ENCODE results near the gene MN1.

The MN1 gene

GRCh38 chr22:27800250-27801201 is 1.0 kb downstream of the MN1 start:
- DNase-seq (ENCODE audit: low spot score), result no peak

DNA sequence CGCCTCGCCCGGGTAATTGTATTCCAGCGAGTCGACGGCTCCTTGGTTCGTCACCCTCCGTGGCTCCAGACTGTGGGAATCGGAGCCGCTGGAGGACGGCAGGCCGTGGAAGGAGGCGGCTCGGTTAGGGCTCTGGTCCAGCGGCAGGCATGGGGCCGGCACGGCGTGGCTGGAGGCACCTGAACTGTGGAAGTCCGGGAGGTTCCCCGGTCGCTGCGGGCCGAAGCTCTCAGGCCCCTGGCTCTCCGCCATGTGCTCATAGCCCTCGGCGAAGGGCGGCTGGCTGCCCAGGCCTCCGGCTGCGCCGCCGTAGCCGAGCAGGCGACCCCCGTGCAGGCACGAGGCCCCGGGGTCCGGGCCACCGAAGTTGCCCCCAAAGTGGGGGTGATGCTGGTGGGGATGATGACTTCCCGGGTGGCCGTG is 1.7 kb downstream of the MN1 start:
- no peak for DNase-seq (ENCODE audit: low spot score)

- DNase-seq (ENCODE audit: low spot score), result no peak
Measured at GRCh38 chr22:27799015-27799826, 2.3 kb downstream of the MN1 start.

DNA sequence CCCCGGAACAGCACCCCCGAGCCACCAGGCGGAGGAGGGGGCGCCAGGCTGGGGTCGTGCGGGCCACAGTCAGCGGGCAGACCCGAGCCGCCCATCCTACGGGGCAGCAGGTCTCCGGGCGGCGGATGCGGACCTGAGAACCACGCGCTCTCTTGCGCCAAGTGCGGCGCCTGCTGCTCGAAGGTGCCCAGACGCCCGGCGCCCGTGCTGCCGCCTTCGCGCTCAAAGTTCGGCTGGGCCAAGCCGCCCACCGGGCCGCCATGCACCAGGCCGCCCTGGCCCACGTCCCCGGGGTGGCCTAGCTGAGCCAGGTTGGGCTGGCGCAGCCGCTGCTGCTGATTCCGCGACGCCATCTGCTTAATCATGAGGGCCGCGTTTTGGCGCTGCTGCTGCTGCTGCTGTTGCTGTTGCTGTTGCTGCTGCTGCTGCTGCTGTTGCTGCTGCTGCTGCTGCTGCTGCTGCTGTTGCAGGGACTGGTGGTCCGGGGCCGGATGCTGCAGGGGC is 3.0 kb downstream of the MN1 start:
- DNase-seq (ENCODE audit: low spot score), result no peak

DNA sequence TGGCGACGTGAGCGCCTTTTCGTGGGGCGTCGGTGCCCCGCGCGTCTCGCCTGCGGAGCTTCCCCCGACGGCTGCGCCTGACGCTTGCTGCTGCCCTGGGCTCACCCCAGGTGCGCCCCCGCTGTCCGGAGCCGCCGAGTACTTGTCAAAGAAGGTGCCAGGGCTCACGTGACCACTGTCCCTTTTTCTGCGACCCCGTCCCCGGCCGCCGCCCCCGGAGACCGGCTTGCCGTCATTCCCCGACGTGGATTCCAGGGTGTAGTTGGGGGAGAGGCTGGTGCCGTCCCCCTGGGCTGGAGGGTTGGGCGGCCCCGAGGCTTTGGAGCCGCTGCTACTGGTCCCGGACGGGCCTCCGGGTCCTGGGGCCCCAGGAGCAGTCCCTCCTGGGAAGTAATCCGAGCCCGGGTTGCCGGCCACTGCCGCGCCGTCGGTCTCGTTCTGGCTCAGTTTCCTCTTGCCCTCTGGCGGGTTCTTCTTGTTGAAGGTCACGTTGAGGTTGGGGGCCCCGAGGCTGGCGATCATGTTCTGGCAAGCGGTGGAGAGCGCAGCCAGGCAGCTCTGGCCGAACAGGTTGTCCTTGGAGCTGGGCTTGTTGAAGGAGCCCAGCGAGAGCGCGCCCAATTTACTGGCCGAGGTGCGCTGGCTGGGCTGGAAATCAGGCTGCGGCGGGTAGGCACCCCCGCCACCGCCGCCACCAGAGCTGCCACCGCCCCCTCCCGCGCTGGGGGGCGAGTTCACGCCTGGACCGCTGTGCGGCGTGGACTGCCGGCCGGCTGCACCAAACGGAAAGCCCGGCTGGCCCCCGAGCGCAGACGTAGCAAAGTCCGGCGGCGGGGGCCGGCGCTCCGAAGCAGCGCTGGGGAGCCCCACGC is 3.8 kb downstream of the MN1 start:
- no peak for DNase-seq (ENCODE audit: low spot score)

- DNase-seq (ENCODE audit: low spot score), result no peak
Measured at GRCh38 chr22:27796829-27797519, 4.6 kb downstream of the MN1 start.

- no peak for DNase-seq (ENCODE audit: low spot score)
Measured at GRCh38 chr22:27795696-27796517, 5.6 kb downstream of the MN1 start.

DNA sequence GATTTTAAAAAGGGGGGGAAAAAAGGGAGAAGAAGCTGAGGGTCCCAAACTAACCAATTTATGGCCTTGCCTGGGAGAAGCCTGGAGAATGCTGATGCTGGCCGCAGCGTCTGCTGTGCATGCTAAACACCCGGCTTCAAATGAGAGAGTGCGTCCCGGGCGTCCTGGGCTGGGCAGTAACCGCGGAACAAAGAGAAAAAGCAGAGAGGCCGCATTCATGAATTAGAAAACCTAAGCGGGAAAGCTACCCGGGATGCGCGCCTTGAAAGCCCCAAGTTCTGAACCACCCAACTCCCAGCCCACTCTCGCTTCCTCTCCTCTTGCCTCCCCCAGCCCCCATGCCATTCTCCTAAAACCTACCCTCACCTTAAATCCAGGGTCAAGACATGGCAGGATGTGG is 6.5 kb downstream of the MN1 start:
- no peak for DNase-seq (ENCODE audit: low spot score)

- DNase-seq (ENCODE audit: low spot score), result no peak
Measured at GRCh38 chr22:27794226-27794625, 7.3 kb downstream of the MN1 start.

GRCh38 chr22:27793576-27793975 is 8.0 kb downstream of the MN1 start:
- DNase-seq (ENCODE audit: low spot score), result no peak

DNA sequence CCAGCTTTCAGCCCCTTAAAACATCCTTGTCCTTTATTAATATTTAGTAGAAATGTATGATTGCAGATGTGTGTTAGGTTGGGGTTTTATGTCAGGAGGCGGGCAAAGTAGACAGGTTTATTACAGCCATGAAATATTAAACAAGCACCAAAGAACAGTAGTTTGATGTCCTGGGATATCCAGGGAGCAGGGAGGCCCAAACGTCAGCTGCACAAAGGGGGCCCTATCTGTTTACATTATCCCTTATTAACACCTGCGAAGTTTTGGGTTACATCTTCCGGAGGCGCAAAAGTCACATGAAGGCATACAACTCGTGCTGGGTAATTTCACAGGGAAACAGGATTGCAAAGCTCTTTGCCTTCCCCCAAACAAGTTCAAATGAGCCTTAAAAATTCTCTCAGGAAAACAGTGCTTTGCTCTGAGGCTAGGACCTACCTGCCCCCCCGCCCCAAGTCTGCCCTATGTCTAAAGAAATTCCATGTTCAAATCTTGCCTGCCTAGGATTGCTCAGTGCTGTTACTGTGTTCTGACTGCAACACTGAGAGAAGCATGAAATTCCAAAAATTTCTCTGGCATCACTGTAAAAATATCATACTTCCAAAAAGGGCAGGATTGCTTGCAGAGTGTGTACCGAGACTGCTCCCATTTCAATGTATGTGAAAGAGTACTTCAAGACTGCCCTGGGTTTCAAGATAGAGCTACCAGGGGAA is 8.9 kb downstream of the MN1 start:
- no peak for DNase-seq (ENCODE audit: low spot score)

GRCh38 chr22:27791859-27792241 is 9.7 kb downstream of the MN1 start:
- no peak for DNase-seq (ENCODE audit: low spot score)

- DNase-seq (ENCODE audit: low spot score), result no peak
Measured at GRCh38 chr22:27791159-27791858, 10.2 kb downstream of the MN1 start.

- DNase-seq (ENCODE audit: low spot score), result no peak
Measured at GRCh38 chr22:27790376-27791158, 11.0 kb downstream of the MN1 start.

- DNase-seq (ENCODE audit: low spot score), result no peak
Measured at GRCh38 chr22:27788500-27789288, 12.9 kb downstream of the MN1 start.

DNA sequence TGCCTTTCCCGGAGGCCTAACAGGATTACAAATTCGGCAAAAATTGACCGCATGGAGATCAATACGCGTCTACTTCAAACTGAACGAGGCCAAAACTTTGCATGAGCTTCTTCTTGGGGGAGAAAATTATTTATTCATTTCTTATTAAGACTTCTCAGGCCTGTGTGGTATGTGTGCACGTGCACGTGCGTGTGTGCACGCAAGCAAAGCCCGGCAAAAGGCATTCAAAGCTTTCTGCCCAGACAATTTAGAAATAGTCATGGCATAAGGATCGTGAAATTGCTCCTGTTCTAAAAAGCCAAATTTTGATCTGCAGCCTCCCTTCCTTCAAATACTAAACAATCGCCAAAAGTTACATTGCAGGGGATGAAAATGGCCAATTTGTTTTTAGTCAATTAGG is 14.6 kb downstream of the MN1 start:
- DNase-seq (ENCODE audit: low spot score), result no peak

- DNase-seq (ENCODE audit: low spot score), result no peak
Measured at GRCh38 chr22:27786291-27786932, 15.1 kb downstream of the MN1 start.
